GM12878 (cell line): ENCODE measurements around the gene INTS13. TPM values are rescaled to one million over a fixed set of nuclear protein-coding genes. Genes with fewer than 3 reads are reported as not detected.

Experiments used
- ATAC-seq: fragments of 200-7000 bp; cut with Tn5 transposase; 3 replicates; pipeline ENCODE4 v1.9.1; 2020; ENCODE audit warnings: mild to moderate bottlenecking, moderate library complexity
- BruUV-seq: library from RNA; stranded (reverse); fragments of 400-500 nt; replicated peaks from 2 replicates; lab custom pipeline; 2021; lab: Mats Ljungman, UMichigan
- CTCF ChIA-PET: fragments of 300-600 bp; sonication (Branson Sonifier 250); formaldehyde crosslinking; extraction: SDS; loops from one replicate; lab custom pipeline; 2021; ENCODE audit warnings: inconsistent platforms; lab: Yijun Ruan, JAX
- POLR2A ChIA-PET: fragments of 350-600 bp; formaldehyde crosslinking; extraction: SDS; loops from one replicate; lab custom pipeline; 2021; ENCODE audit warnings: inconsistent platforms; lab: Charles Lee
- RAD21 ChIA-PET: fragments of 300-600 bp; sonication (Branson Sonifier 250); formaldehyde crosslinking; loops from one replicate; lab custom pipeline; 2023; ENCODE audit warnings: antibody characterized with exemption; ENCODE audit not compliant: unreplicated experiment; lab: Charles Lee
- SMC1A ChIA-PET: fragments of 300-600 bp; sonication (Branson Sonifier 250); formaldehyde crosslinking; loops from one replicate; lab custom pipeline; 2023; ENCODE audit not compliant: unreplicated experiment, uncharacterized antibody; lab: Charles Lee
- DNase-seq: peaks from one replicate; pipeline ENCODE4 v3.0.0-alpha.2; 2011; ENCODE audit warnings: low read depth, low spot score
- FAIRE-seq: peaks from 3 replicates; lab custom pipeline; 2011; peaks lifted over from hg19 to GRCh38; lab: Jason Lieb, UNC
- H2AFZ ChIP-seq: 2 replicates; pipeline ENCODE4 v1.6.0; 2011; ENCODE audit warnings: low read depth, low read length, control low read depth; ENCODE audit not compliant: control insufficient read depth
- H3K27ac ChIP-seq: 2 replicates; pipeline ENCODE4 v1.5.1; 2011; ENCODE audit warnings: control low read depth; ENCODE audit not compliant: control insufficient read depth, insufficient read depth
- H3K27me3 ChIP-seq, 2 experiments: replicated peaks in 1 of 2; 2 replicates each; pipeline versions ENCODE4 v1.6.0 to v1.6.1; 2011; ENCODE audit warnings: low read length in 1 of 2; ENCODE audit not compliant: control insufficient read depth in 2 of 2, insufficient read depth in 2 of 2
- H3K36me3 ChIP-seq, 2 experiments: 2 replicates each; pipeline ENCODE4 v1.5.1; 2011; ENCODE audit warnings: low read length in 1 of 2; ENCODE audit not compliant: control insufficient read depth in 2 of 2, insufficient read depth in 2 of 2
- H3K4me1 ChIP-seq: 2 replicates; pipeline ENCODE4 v1.6.1; 2011; ENCODE audit warnings: mild to moderate bottlenecking, low read length, moderate library complexity, mixed read lengths; ENCODE audit not compliant: control insufficient read depth, insufficient read depth
- H3K4me2 ChIP-seq: 2 replicates; pipeline ENCODE4 v1.6.0; 2011; ENCODE audit warnings: control low read depth; ENCODE audit not compliant: control insufficient read depth, insufficient read depth
- H3K4me3 ChIP-seq: fragments of 200-600 bp; sonication (generic); 2 replicates; pipeline ENCODE4 v1.5.1; 2016
- H3K79me2 ChIP-seq: 2 replicates; pipeline ENCODE4 v1.6.0; 2011; ENCODE audit warnings: low read length; ENCODE audit not compliant: control insufficient read depth, insufficient read depth
- H3K9ac ChIP-seq: 2 replicates; pipeline ENCODE4 v1.8.0; 2011; ENCODE audit warnings: low read length, control low read depth, mixed read lengths; ENCODE audit not compliant: control insufficient read depth, insufficient read depth
- H3K9me3 ChIP-seq: replicated peaks from 3 replicates; pipeline ENCODE4 v1.5.1; 2011; ENCODE audit warnings: mild to moderate bottlenecking, low read length; ENCODE audit not compliant: control insufficient read depth, insufficient read depth
- H4K20me1 ChIP-seq: 2 replicates; pipeline ENCODE4 v1.6.0; 2011; ENCODE audit not compliant: control insufficient read depth, insufficient read depth
- EED ChIP-seq: sonication (generic); IDR thresholded peaks from 2 replicates; pipeline ENCODE4 v1.6.1; 2016; ENCODE audit warnings: antibody characterized with exemption, low read depth
- MEF2A ChIP-seq: IDR thresholded peaks from 2 replicates; pipeline ENCODE4 v1.6.1; 2011; ENCODE audit warnings: low read depth, mild to moderate bottlenecking, low read length, moderate library complexity; ENCODE audit not compliant: insufficient read depth
- MLLT1 ChIP-seq: fragments of 450-650 bp; IDR thresholded peaks from 2 replicates; pipeline ENCODE4 v1.6.1; 2016; ENCODE audit warnings: mild to moderate bottlenecking
- MXI1 ChIP-seq: fragments of 150-350 bp; IDR thresholded peaks from 2 replicates; pipeline ENCODE4 v1.6.1; 2011; ENCODE audit warnings: low read depth, mild to moderate bottlenecking, inconsistent platforms, low read length, improper control_type of control experiment
- NFYB ChIP-seq: IDR thresholded peaks from 2 replicates; pipeline ENCODE4 v1.6.1; 2011; ENCODE audit warnings: low read depth, mild to moderate bottlenecking, low read length, improper control_type of control experiment, moderate library complexity; ENCODE audit not compliant: insufficient read depth
- NR2C2 ChIP-seq: IDR thresholded peaks from 2 replicates; pipeline ENCODE4 v1.6.1; 2011; ENCODE audit warnings: borderline replicate concordance, low read depth; ENCODE audit not compliant: control insufficient read depth, insufficient read length
- PML ChIP-seq: IDR thresholded peaks from 2 replicates; pipeline ENCODE4 v1.6.1; 2012; ENCODE audit warnings: low read length, inconsistent platforms
- RAD21 ChIP-seq: IDR thresholded peaks from 2 replicates; pipeline ENCODE4 v1.6.1; 2011; ENCODE audit warnings: mild to moderate bottlenecking, low read depth, low read length, moderate library complexity; ENCODE audit not compliant: insufficient read depth
- RELA ChIP-seq: fragments of 450-650 bp; IDR thresholded peaks from 2 replicates; pipeline ENCODE4 v1.8.0; 2014; ENCODE audit warnings: borderline replicate concordance; ENCODE audit not compliant: partially characterized antibody
- SMAD5 ChIP-seq: IDR thresholded peaks from 2 replicates; pipeline ENCODE4 v1.6.1; 2016; ENCODE audit warnings: antibody characterized with exemption, low read depth
- WGBS: methylation state at CpG from one replicate; pipeline ENCODE4 v1.1.6; 2016; ENCODE audit warnings: low lambda C conversion rate; ENCODE audit not compliant: insufficient replicate concordance, insufficient coverage; ENCODE audit errors: missing lambda C conversion rate; 5-methylcytosine and 5-hydroxymethylcytosine counted together
- in situ Hi-C: fragments of 300-500 bp; cut with MboI; formaldehyde crosslinking; loops from 9 replicates; pipeline ENCODE4 v1.14.3; 2018; ENCODE audit warnings: mixed read lengths
- intact Hi-C: fragments of 100-400 bp; cut with micrococcal nuclease; formaldehyde crosslinking; loops from one replicate; pipeline ENCODE4 v1.14.2; 2022; ENCODE audit not compliant: unreplicated experiment
- polyA plus RNA-seq, 11 experiments: library from polyadenylated mRNA; depleted of rRNA in 4 of 11; unstranded in 6 of 11; stranded (reverse) in 5 of 11; fragments of >200 nt; fragmentation: Nextera tagmentation in 4 of 11; fragmentation: Illumina TruSeq in 1 of 11; extraction: Ambion mirVana in 4 of 11; extraction: Trizol in 1 of 11; gene quantifications; 1 replicate in 1 of 11; 2 replicates in 10 of 11; pipeline versions ENCODE4 v1.2.1 to v1.2.3, GENCODE V29; 2011 to 2016; ENCODE audit warnings: inconsistent platforms in 2 of 11, missing spikeins in 2 of 11, low read depth in 1 of 11
- total RNA-seq, 4 experiments: library from RNA; depleted of rRNA in 3 of 4; stranded (reverse); fragments of >200 nt in 3 of 4; fragmentation: Illumina TruSeq in 1 of 4; extraction: Trizol in 1 of 4; gene quantifications; 2 replicates each; pipeline versions ENCODE4 v1.2.1 to v1.2.3, GENCODE V29; 2013 to 2021
- TF ChIP-seq, protein P1 (sequence below): IDR thresholded peaks from 2 replicates; pipeline ENCODE4 v1.6.1; 2012; ENCODE audit warnings: low read length, inconsistent platforms
- TF ChIP-seq, protein P2 (sequence below): IDR thresholded peaks from 2 replicates; pipeline ENCODE4 v1.6.1; 2012; ENCODE audit warnings: low read depth, low read length, improper control_type of control experiment
- TF ChIP-seq, protein P3 (sequence below): fragments of 450-650 bp; IDR thresholded peaks from 2 replicates; pipeline ENCODE4 v1.6.1; 2017; ENCODE audit warnings: mild to moderate bottlenecking, moderate library complexity

The INTS13 gene
- total and polyA plus RNA-seq, 10 of the 15 experiments (the other 5 are each of a cell fraction or from before 2014, with no cell fraction given) = 33.4 to 72.0 (median 59.9) TPM

DNA sequence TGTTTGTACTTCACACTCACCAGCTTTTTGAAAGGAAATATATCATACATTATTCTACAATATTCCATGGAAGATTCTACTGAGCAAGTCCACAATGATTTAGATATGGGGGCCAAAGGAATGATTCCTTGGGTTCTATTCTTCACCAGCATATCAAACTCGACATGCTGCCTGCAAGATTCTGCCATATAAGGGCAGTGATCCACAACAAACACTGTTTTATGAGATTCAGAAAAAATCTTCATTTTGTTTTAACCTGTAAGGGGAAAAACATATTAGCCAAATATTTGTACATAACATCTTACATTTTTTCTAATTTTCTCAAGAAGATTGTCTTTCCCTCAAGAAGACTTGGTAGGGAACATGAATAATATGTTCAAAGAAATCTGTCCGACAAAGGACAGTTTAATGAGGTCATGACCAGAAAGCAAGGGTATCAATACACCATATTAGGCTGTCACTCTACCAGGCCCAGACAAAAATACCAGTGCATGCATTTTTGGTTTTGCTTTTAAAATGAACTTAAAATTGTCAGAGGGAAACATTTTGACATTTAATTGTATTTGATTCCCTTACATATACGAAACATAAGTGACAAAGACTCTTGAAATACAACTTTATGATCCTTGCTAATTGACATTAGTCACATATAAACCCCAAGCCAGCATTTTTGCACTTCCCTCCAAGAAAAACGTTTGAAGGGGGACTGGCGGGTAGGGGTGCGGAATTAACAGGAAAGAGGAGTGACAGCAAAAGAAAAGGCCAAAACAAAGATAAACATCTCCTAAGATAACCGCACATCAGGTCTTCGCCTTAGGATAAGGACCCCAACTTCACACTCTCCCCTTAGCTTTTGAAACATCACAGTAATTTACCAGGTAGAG lies 980 bp downstream of the INTS13 start:
- FAIRE-seq (no peak), DNase-seq (no peak), ATAC-seq (no peak)
- 0 out of 4 replicates have a peak, but pooled peaks cover 0 to 7% of the 10 kb centered on the region in 2 experiments for H3K36me3 ChIP-seq
- H4K20me1 ChIP-seq = no peaks in the 10 kb centered on the region
- H3K9me3 ChIP-seq = no peaks in the 10 kb centered on the region
- peak overlapping the region; percentile 86 for H3K9ac ChIP-seq
- intact Hi-C loops = loop anchor here (10.0 kb wide), 2 partner anchors 208 to 308 kb away; partner anchors contain the start of gene STK38L
- ChIA-PET CTCF (interaction anchor here (0.8 to 1.1 kb wide), 3 partner anchors 52 to 388 kb away, joined by 3 read pairs; no protein-coding TSS in a partner anchor), POLR2A (interaction anchor here (1.0 to 1.2 kb wide), 3 partner anchors 10 to 104 kb away, joined by 3 to 4 read pairs (median 3); partner anchors contain the start of gene ITPR2), RAD21 (interaction anchor here (1.1 to 2.8 kb wide), 4 partner anchors 35 to 73 kb away, joined by 3 to 10 read pairs (median 6); no protein-coding TSS in a partner anchor), SMC1A (interaction anchor here (0.6 to 1.9 kb wide), 9 partner anchors 9 to 74 kb away, joined by 3 to 7 read pairs (median 3); no protein-coding TSS in a partner anchor)
- H3K4me3 ChIP-seq = peak overlapping the region; percentile 99
- no peak overlapping the region; the same call in 1 of the 2 replicates for H2AFZ ChIP-seq
- no peaks in the 10 kb centered on the region for H3K4me1 ChIP-seq
- WGBS = 0% methylated on average over 8 of the region's 8 CpGs
- peak overlapping the region; percentile 94 for H3K27ac ChIP-seq
- BruUV-seq = no TSS peak
- peaks cover 91% of the 10 kb centered on the region for H3K79me2 ChIP-seq
- in situ Hi-C loops = no loop called here
- no peaks in the 10 kb centered on the region for H3K27me3 ChIP-seq
- peak overlapping the region; percentile 89 for H3K4me2 ChIP-seq
- TF ChIP-seq PML (no peak), MEF2A (no peak), SMAD5 (0 out of 2 replicates have a peak, but pooled peaks have one; percentile 9), MXI1 (no peak), RAD21 (no peak), NFYB (no peak), EED (no peak), MLLT1 (no peak), NR2C2 (no peak), RELA (no peak)
- TF ChIP-seq, protein P1, sequence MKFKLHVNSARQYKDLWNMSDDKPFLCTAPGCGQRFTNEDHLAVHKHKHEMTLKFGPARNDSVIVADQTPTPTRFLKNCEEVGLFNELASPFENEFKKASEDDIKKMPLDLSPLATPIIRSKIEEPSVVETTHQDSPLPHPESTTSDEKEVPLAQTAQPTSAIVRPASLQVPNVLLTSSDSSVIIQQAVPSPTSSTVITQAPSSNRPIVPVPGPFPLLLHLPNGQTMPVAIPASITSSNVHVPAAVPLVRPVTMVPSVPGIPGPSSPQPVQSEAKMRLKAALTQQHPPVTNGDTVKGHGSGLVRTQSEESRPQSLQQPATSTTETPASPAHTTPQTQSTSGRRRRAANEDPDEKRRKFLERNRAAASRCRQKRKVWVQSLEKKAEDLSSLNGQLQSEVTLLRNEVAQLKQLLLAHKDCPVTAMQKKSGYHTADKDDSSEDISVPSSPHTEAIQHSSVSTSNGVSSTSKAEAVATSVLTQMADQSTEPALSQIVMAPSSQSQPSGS = no peak
- TF ChIP-seq, protein P2, sequence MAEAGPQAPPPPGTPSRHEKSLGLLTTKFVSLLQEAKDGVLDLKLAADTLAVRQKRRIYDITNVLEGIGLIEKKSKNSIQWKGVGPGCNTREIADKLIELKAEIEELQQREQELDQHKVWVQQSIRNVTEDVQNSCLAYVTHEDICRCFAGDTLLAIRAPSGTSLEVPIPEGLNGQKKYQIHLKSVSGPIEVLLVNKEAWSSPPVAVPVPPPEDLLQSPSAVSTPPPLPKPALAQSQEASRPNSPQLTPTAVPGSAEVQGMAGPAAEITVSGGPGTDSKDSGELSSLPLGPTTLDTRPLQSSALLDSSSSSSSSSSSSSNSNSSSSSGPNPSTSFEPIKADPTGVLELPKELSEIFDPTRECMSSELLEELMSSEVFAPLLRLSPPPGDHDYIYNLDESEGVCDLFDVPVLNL = no peak
- TF ChIP-seq, protein P3, sequence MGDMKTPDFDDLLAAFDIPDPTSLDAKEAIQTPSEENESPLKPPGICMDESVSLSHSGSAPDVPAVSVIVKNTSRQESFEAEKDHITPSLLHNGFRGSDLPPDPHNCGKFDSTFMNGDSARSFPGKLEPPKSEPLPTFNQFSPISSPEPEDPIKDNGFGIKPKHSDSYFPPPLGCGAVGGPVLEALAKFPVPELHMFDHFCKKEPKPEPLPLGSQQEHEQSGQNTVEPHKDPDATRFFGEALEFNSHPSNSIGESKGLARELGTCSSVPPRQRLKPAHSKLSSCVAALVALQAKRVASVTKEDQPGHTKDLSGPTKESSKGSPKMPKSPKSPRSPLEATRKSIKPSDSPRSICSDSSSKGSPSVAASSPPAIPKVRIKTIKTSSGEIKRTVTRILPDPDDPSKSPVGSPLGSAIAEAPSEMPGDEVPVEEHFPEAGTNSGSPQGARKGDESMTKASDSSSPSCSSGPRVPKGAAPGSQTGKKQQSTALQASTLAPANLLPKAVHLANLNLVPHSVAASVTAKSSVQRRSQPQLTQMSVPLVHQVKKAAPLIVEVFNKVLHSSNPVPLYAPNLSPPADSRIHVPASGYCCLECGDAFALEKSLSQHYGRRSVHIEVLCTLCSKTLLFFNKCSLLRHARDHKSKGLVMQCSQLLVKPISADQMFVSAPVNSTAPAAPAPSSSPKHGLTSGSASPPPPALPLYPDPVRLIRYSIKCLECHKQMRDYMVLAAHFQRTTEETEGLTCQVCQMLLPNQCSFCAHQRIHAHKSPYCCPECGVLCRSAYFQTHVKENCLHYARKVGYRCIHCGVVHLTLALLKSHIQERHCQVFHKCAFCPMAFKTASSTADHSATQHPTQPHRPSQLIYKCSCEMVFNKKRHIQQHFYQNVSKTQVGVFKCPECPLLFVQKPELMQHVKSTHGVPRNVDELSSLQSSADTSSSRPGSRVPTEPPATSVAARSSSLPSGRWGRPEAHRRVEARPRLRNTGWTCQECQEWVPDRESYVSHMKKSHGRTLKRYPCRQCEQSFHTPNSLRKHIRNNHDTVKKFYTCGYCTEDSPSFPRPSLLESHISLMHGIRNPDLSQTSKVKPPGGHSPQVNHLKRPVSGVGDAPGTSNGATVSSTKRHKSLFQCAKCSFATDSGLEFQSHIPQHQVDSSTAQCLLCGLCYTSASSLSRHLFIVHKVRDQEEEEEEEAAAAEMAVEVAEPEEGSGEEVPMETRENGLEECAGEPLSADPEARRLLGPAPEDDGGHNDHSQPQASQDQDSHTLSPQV = no peak
